ENCODE data around the gene GAPDH. TPM values are rescaled to one million over a fixed set of nuclear protein-coding genes. Genes with fewer than 3 reads are reported as not detected.
"Not testable (repeated sequence)": the region's sequence is repeated elsewhere in the genome, so short reads cannot be mapped to it uniquely, and the experiment has no call there.

Gene GAPDH
- total RNA-seq, 2 donors from 2014 or later, result 1,469 to 2,105 TPM

- H3K4me1 ChIP-seq (replicated peaks), result no peaks in the 10 kb centered on the region
- no peaks in the 10 kb centered on the region for H3K9me3 ChIP-seq
- H3K27ac ChIP-seq, result peak within 1 kb of the TSS; percentile 94 to 96
- H3K36me3 ChIP-seq, result no peaks in the 10 kb centered on the region
- peak within 1 kb of the TSS; percentile 64 to 69 for H3K4me3 ChIP-seq
- intact Hi-C loops (cut with DNase I), result loop anchor here (2.0 to 5.0 kb wide), 2 partner anchors 41 kb away; partner anchors contain the start of genes GAPDH and TAPBPL
- TF ChIP-seq POLR2AphosphoS5 (IDR thresholded peaks at IDR 0.05) (peak; percentile 64), CTCF (IDR thresholded peaks at IDR 0.05) (peak; percentile 17 to 69 (median 53)), POLR2A (IDR thresholded peaks at IDR 0.05) (peak; percentile 28)
- under 1% methylated on average over 49 of the region's 49 CpGs for WGBS
- peak; percentile 95 for DNase-seq (ENCODE audit: low spot score)
- no peaks in the 10 kb centered on the region for H3K27me3 ChIP-seq (replicated peaks; ENCODE audit: insufficient read depth)
Observed at GRCh38 chr12:6493497-6494257, 40.6 kb upstream of the GAPDH start, which contains the start of gene NCAPD2. Gene NCAPD2, plus strand, starts transcription at chr12:6494102. Its CDS starts 997 bp downstream, at chr12:6495099.

GRCh38 chr12:6494258-6494743 lies 40.0 kb upstream of the GAPDH start:
- H3K27me3 ChIP-seq (replicated peaks; ENCODE audit: insufficient read depth), result no peaks in the 10 kb centered on the region
- intact Hi-C loops (cut with DNase I), result loop anchor here (5.0 kb wide), 1 partner anchor 42 kb away; the partner anchor contains the start of gene TAPBPL
- TF ChIP-seq POLR2AphosphoS5 (IDR thresholded peaks at IDR 0.05) (no peak), CTCF (IDR thresholded peaks at IDR 0.05) (no peak), POLR2A (IDR thresholded peaks at IDR 0.05) (no peak)
- under 1% methylated on average over 14 of the region's 14 CpGs for WGBS
- H3K9me3 ChIP-seq, result no peaks in the 10 kb centered on the region
- H3K4me3 ChIP-seq, result peak overlapping the region; percentile 64 to 69
- H3K4me1 ChIP-seq (replicated peaks), result no peaks in the 10 kb centered on the region
- peak overlapping the region in 1 of 2 donors; percentile 96 for H3K27ac ChIP-seq
- no peak for DNase-seq (ENCODE audit: low spot score)
- H3K36me3 ChIP-seq, result no peaks in the 10 kb centered on the region

- Histone ChIP-seq H3K27me3 (replicated peaks; ENCODE audit: insufficient read depth) (no peaks in the 10 kb centered on the region), H3K36me3 (no peaks in the 10 kb centered on the region)
Observed at GRCh38 chr12:6494968-6495367, 39.3 kb upstream of the GAPDH start.

DNA sequence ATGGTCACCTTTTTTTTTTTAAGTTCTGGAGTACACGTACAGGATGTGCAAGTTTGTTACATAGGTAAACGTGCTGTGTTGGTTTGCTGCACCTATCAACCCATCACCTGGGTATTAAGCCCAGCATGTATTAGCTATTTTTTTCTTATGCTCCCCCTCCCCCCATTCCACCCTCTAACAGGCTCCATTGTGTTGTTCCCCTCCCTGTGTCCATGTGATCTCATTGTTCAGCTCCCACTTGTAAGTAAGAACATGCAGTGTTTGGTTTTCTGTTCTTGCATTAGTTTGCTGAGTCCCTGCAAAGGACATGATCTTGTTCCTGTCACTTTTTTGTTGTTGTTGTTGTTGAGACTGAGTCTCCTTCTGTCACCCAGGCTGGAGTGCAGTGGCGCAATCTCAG lies 37.0 kb upstream of the GAPDH start:
- DNase-seq (ENCODE audit: low spot score); intact Hi-C loops (cut with DNase I); H3K27ac ChIP-seq; H3K4me3 ChIP-seq; H3K27me3 ChIP-seq (replicated peaks; ENCODE audit: insufficient read depth); H3K9me3 ChIP-seq; H3K36me3 ChIP-seq; H3K4me1 ChIP-seq (replicated peaks): not testable (repeated sequence)
- 72% methylated on average over 3 of the region's 3 CpGs for WGBS

More at GRCh38 chr12:6494968-6495367, 39.3 kb upstream of the GAPDH start:
- H3K4me1 ChIP-seq (replicated peaks), result no peaks in the 10 kb centered on the region
- TF ChIP-seq POLR2A (IDR thresholded peaks at IDR 0.05) (no peak), CTCF (IDR thresholded peaks at IDR 0.05) (no peak), POLR2AphosphoS5 (IDR thresholded peaks at IDR 0.05) (no peak)
- H3K4me3 ChIP-seq, result no peak overlapping the region
- WGBS, result 26% methylated on average over 1 of the region's 1 CpG
- H3K27ac ChIP-seq, result no peak overlapping the region
- no peaks in the 10 kb centered on the region for H3K9me3 ChIP-seq
- intact Hi-C loops (cut with DNase I), result loop anchor here (5.0 kb wide), 1 partner anchor 43 kb away; the partner anchor contains the start of gene TAPBPL
- DNase-seq (ENCODE audit: low spot score), result no peak

DNA sequence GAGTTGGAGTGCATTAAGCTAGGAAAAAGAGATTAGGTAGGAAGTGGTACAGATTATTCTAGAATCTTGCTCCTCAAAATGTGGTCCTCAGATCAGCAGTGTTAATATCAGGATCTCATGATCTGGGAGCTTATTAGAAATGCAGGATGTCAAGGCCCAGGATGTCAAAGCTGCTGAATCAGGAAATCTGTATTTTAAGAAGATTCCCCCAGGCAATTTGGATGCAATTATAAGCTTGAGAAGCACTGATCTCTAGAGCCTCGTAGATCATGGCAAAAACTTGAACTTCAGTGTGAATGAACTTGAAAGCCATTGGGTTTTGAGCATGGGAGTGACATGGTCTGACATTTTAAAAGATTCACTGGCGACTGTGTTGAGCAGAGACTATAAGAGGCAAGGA lies 33.9 kb upstream of the GAPDH start:
- Histone ChIP-seq H3K9me3 (no peaks in the 10 kb centered on the region), H3K27me3 (replicated peaks; ENCODE audit: insufficient read depth) (no peaks in the 10 kb centered on the region), H3K27ac (no peak overlapping the region), H3K4me1 (replicated peaks) (no peaks in the 10 kb centered on the region), H3K36me3 (no peaks in the 10 kb centered on the region), H3K4me3 (no peak overlapping the region)
- no peak for DNase-seq (ENCODE audit: low spot score)
- 83% methylated on average over 2 of the region's 2 CpGs for WGBS
- intact Hi-C loops (cut with DNase I), result no loop called here
- TF ChIP-seq CTCF (IDR thresholded peaks at IDR 0.05), result no peak
- no peak for TF ChIP-seq POLR2A (IDR thresholded peaks at IDR 0.05)
- no peak for TF ChIP-seq POLR2AphosphoS5 (IDR thresholded peaks at IDR 0.05)

Measured in prostate gland (tissue), 2 donors.